HT-29 (cell line): ENCODE data around the gene CRYGA. TPM values are rescaled to one million over a fixed set of nuclear protein-coding genes. Genes with fewer than 3 reads are reported as not detected.

Source experiments
- DNase-seq: peaks from one replicate; pipeline ENCODE4 v3.0.0-alpha.2; 2015; ENCODE audit warnings: low spot score
- total RNA-seq: library from RNA; depleted of rRNA; stranded (reverse); fragments of >200 nt; shearing (Covaris generic); gene quantifications from 2 replicates; pipeline ENCODE4 v1.2.3, GENCODE V29; 2014; rRNA removed

CRYGA gene
- total RNA-seq = not detected in 2 replicates

GRCh38 chr2:208163489-208163888 lies at the start of gene CRYGA:
Gene CRYGA, minus strand, starts transcription at chr2:208163589. Its CDS starts 33 bp downstream, at chr2:208163556.
- DNase-seq = no peak

- DNase-seq = no peak
Measured at GRCh38 chr2:208210688-208211451, 47.5 kb upstream of the CRYGA start.

- DNase-seq = no peak
Measured at GRCh38 chr2:208208335-208209085, 45.1 kb upstream of the CRYGA start.

GRCh38 chr2:208207769-208208168 lies 44.4 kb upstream of the CRYGA start:
- no peak for DNase-seq

GRCh38 chr2:208204166-208204565 lies 40.8 kb upstream of the CRYGA start:
- DNase-seq = no peak

GRCh38 chr2:208195531-208195930 lies 32.1 kb upstream of the CRYGA start:
- no peak for DNase-seq

GRCh38 chr2:208192611-208193236 lies 29.3 kb upstream of the CRYGA start:
- peak; percentile 56 for DNase-seq

GRCh38 chr2:208189810-208190503 lies 26.6 kb upstream of the CRYGA start, which contains the start of gene C2orf80:
Gene C2orf80, minus strand, starts transcription at chr2:208190030. Its CDS starts 3,044 bp downstream, at chr2:208186986.
- DNase-seq = no peak

- DNase-seq = no peak
Measured at GRCh38 chr2:208189069-208189809, 25.9 kb upstream of the CRYGA start.

- DNase-seq = no peak
Measured at GRCh38 chr2:208186893-208187292, 23.5 kb upstream of the CRYGA start.

GRCh38 chr2:208186465-208186864 lies 23.1 kb upstream of the CRYGA start:
- DNase-seq = no peak

- DNase-seq = no peak
Measured at GRCh38 chr2:208183972-208184705, 20.8 kb upstream of the CRYGA start.

GRCh38 chr2:208183526-208183925 lies 20.1 kb upstream of the CRYGA start:
- no peak for DNase-seq

- no peak for DNase-seq
Measured at GRCh38 chr2:208182835-208183234, 19.4 kb upstream of the CRYGA start.

GRCh38 chr2:208179028-208179609 lies 15.7 kb upstream of the CRYGA start:
- peak; percentile 48 for DNase-seq

- no peak for DNase-seq
Measured at GRCh38 chr2:208175840-208176153, 12.4 kb upstream of the CRYGA start.

GRCh38 chr2:208175069-208175839 lies 11.9 kb upstream of the CRYGA start:
- peak; percentile 88 for DNase-seq

GRCh38 chr2:208174144-208174543 lies 10.8 kb upstream of the CRYGA start:
- no peak for DNase-seq

GRCh38 chr2:208172125-208172524 lies 8.7 kb upstream of the CRYGA start:
- no peak for DNase-seq
